ENCODE data around the gene HRAS. TPM values are rescaled to one million over a fixed set of nuclear protein-coding genes. Genes with fewer than 3 reads are reported as not detected.

HRAS gene
- total and polyA plus RNA-seq, 2 donors (not counting 1 experiment from before 2014, with no cell fraction given): 63.5 to 86.0 TPM

GRCh38 chr11:581342-581741 is 46.0 kb upstream of the HRAS start:
- ChIA-PET CTCF (interaction anchor here (1.1 kb wide), 1 partner anchor 35 kb away, joined by 3 read pairs; the partner anchor contains the start of gene IRF7), POLR2A (no interaction called here)
- H2AFZ ChIP-seq (ENCODE audit: insufficient read depth, low read depth, low read length, poor library complexity, severe bottlenecking): no peak overlapping the region
- Mint-ChIP-seq H3K27ac (no peak overlapping the region), H3K27me3 (no peaks in the 10 kb centered on the region), H3K4me3 (no peak overlapping the region), H3K4me1 (peaks cover 37% of the 10 kb centered on the region), H3K9me3 (ENCODE audit: insufficient read depth) (no peaks in the 10 kb centered on the region)
- H3K27me3 ChIP-seq (replicated peaks in 1 of 4; ENCODE audit: control extremely low read depth in 1 of 4, control insufficient read depth in 3 of 4, insufficient read depth in 4 of 4, low read length in 3 of 4): no peaks in the 10 kb centered on the region
- no peak overlapping the region for H3K4me3 ChIP-seq (ENCODE audit: control extremely low read depth in 1 of 5, extremely low read depth in 1 of 5, insufficient read depth in 1 of 5, low read depth in 2 of 5, low read length in 4 of 5)
- H3K4me2 ChIP-seq (replicated peaks; ENCODE audit: low read depth, low read length, poor library complexity, severe bottlenecking): no peak overlapping the region
- TF ChIP-seq EZH2 (IDR thresholded peaks at IDR 0.05; ENCODE audit: borderline replicate concordance, insufficient read depth, low read depth, low read length, poor library complexity, severe bottlenecking): no peak
- TF ChIP-seq, protein P1, sequence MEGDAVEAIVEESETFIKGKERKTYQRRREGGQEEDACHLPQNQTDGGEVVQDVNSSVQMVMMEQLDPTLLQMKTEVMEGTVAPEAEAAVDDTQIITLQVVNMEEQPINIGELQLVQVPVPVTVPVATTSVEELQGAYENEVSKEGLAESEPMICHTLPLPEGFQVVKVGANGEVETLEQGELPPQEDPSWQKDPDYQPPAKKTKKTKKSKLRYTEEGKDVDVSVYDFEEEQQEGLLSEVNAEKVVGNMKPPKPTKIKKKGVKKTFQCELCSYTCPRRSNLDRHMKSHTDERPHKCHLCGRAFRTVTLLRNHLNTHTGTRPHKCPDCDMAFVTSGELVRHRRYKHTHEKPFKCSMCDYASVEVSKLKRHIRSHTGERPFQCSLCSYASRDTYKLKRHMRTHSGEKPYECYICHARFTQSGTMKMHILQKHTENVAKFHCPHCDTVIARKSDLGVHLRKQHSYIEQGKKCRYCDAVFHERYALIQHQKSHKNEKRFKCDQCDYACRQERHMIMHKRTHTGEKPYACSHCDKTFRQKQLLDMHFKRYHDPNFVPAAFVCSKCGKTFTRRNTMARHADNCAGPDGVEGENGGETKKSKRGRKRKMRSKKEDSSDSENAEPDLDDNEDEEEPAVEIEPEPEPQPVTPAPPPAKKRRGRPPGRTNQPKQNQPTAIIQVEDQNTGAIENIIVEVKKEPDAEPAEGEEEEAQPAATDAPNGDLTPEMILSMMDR (IDR thresholded peaks at IDR 0.05): no peak
- peaks cover 20 to 39% of the 10 kb centered on the region in 2 donors for H3K4me1 ChIP-seq (ENCODE audit: control insufficient read depth in 2 of 2, insufficient read depth in 2 of 2, low read length in 2 of 2)
- DNase-seq (no peak), ATAC-seq (ENCODE audit: low read depth) (no peak)
- peaks cover 94% of the 10 kb centered on the region for H3K79me2 ChIP-seq (ENCODE audit: control insufficient read depth, insufficient read depth, low read length)
- 96% methylated on average over 11 of the region's 14 CpGs for WGBS (ENCODE audit: insufficient coverage)
- no peak overlapping the region for H3K9ac ChIP-seq (ENCODE audit: low read length)
- H3K9me3 ChIP-seq (ENCODE audit: control extremely low read depth in 1 of 3, control insufficient read depth in 2 of 3, insufficient read depth in 1 of 3, low read length in 2 of 3): no peaks in the 10 kb centered on the region
- intact Hi-C loops (cut with micrococcal nuclease): no loop called here
- peaks cover 88% of the 10 kb centered on the region for H4K20me1 ChIP-seq (ENCODE audit: control insufficient read depth, insufficient read depth, low read length, poor library complexity, severe bottlenecking)
- H3K36me3 ChIP-seq (replicated peaks in 1 of 2; ENCODE audit: control extremely low read depth in 1 of 2, control insufficient read depth in 1 of 2, extremely low read depth in 1 of 2, insufficient read depth in 2 of 2, low read length in 1 of 2): peaks cover 1 to 26% of the 10 kb centered on the region in 2 experiments
- no peak overlapping the region for H3K27ac ChIP-seq (ENCODE audit: low read length in 2 of 2)

- Histone ChIP-seq H3K27ac (ENCODE audit: low read length in 2 of 2) (no peak overlapping the region), H3K79me2 (ENCODE audit: control insufficient read depth, insufficient read depth, low read length) (peaks cover 82% of the 10 kb centered on the region), H3K36me3 (replicated peaks in 1 of 2; ENCODE audit: control extremely low read depth in 1 of 2, control insufficient read depth in 1 of 2, extremely low read depth in 1 of 2, insufficient read depth in 2 of 2, low read length in 1 of 2) (peaks cover 1 to 20% of the 10 kb centered on the region in 2 experiments), H3K9me3 (ENCODE audit: control extremely low read depth in 1 of 3, control insufficient read depth in 2 of 3, insufficient read depth in 1 of 3, low read length in 2 of 3) (peaks cover 0 to under 1% (median 0%) of the 10 kb centered on the region in 3 donors), H4K20me1 (ENCODE audit: control insufficient read depth, insufficient read depth, low read length, poor library complexity, severe bottlenecking) (peaks cover 81% of the 10 kb centered on the region), H3K27me3 (replicated peaks in 1 of 4; ENCODE audit: control extremely low read depth in 1 of 4, control insufficient read depth in 3 of 4, insufficient read depth in 4 of 4, low read length in 3 of 4) (peaks cover 0 to 2% (median under 1%) of the 10 kb centered on the region in 4 experiments), H3K9ac (ENCODE audit: low read length) (no peak overlapping the region), H3K4me1 (ENCODE audit: control insufficient read depth in 2 of 2, insufficient read depth in 2 of 2, low read length in 2 of 2) (peaks cover 26 to 41% of the 10 kb centered on the region in 2 donors), H3K4me2 (replicated peaks; ENCODE audit: low read depth, low read length, poor library complexity, severe bottlenecking) (peak overlapping the region; percentile 6), H3K4me3 (ENCODE audit: control extremely low read depth in 1 of 5, extremely low read depth in 1 of 5, insufficient read depth in 1 of 5, low read depth in 2 of 5, low read length in 4 of 5) (no peak overlapping the region), H2AFZ (ENCODE audit: insufficient read depth, low read depth, low read length, poor library complexity, severe bottlenecking) (no peak overlapping the region)
- intact Hi-C loops (cut with micrococcal nuclease): loop anchor here (10.0 kb wide), 1 partner anchor 805 kb away; the partner anchor contains the start of gene BRSK2
- ATAC-seq (ENCODE audit: low read depth) (no peak), DNase-seq (no peak)
- Mint-ChIP-seq H3K27ac (no peak overlapping the region), H3K9me3 (ENCODE audit: insufficient read depth) (no peaks in the 10 kb centered on the region), H3K4me1 (peaks cover 39% of the 10 kb centered on the region), H3K27me3 (peaks cover 3% of the 10 kb centered on the region), H3K4me3 (peak overlapping the region; percentile 52)
- CTCF ChIA-PET: interaction anchor here (1.1 kb wide), 1 partner anchor 36 kb away, joined by 3 read pairs; the partner anchor contains the start of gene IRF7
- TF ChIP-seq EZH2 (IDR thresholded peaks at IDR 0.05; ENCODE audit: borderline replicate concordance, insufficient read depth, low read depth, low read length, poor library complexity, severe bottlenecking): no peak
- TF ChIP-seq, protein P1 (IDR thresholded peaks at IDR 0.05): no peak
- 94% methylated on average over 20 of the region's 20 CpGs for WGBS (ENCODE audit: insufficient coverage)
- POLR2A ChIA-PET: interaction anchor here (0.7 kb wide), 1 partner anchor 67 kb away, joined by 3 read pairs; no protein-coding TSS in a partner anchor
These were observed 44.6 kb upstream of the HRAS start for GRCh38 chr11:579830-580601.

Data from B cell (primary cell).